ENCODE measurements around the gene HLA-A. TPM values are rescaled to one million over a fixed set of nuclear protein-coding genes. Genes with fewer than 3 reads are reported as not detected.

Gene HLA-A
- total and polyA plus RNA-seq, 9 of the 15 experiments (the other 6 are each of a cell fraction or from before 2014, with no cell fraction given), result 0.46 to 3.3 TPM; not detected in 7

- no peak for TF ChIP-seq ZFPM2 (CRISPR knock-in tag; IDR thresholded peaks at IDR 0.05)
- TF ChIP-seq TAF1 (IDR thresholded peaks at IDR 0.05; ENCODE audit: control insufficient read depth, extremely low read depth, insufficient read depth, low read length, severe bottlenecking), result no peak
- no peak for TF ChIP-seq CCAR2 (IDR thresholded peaks at IDR 0.05; ENCODE audit: low read depth, low read length)
- no peak for TF ChIP-seq DNMT1 (IDR thresholded peaks at IDR 0.05)
- no peak for TF ChIP-seq ZFP36 (IDR thresholded peaks at IDR 0.05; ENCODE audit: low read depth, low read length, partially characterized antibody)
- no peak for TF ChIP-seq FOXA1 (IDR thresholded peaks at IDR 0.05; ENCODE audit: borderline replicate concordance)
These were observed 43.9 kb downstream of the HLA-A start (continued) for GRCh38 chr6:29986179-29986781.

GRCh38 chr6:29989211-29989610, 46.9 kb downstream of the HLA-A start:
- H3K79me2 ChIP-seq (ENCODE audit: control insufficient read depth, insufficient read depth, low read length), result no peaks in the 10 kb centered on the region
- H3K9me3 ChIP-seq (replicated peaks; ENCODE audit: control insufficient read depth, insufficient read depth, low read depth, low read length), result no peaks in the 10 kb centered on the region
- no peaks in the 10 kb centered on the region for H3K9me1 ChIP-seq (ENCODE audit: control insufficient read depth, insufficient read depth, low read length)
- no peak overlapping the region for H2AFZ ChIP-seq (ENCODE audit: low read depth, low read length)
- H3K4me1 ChIP-seq (replicated peaks in 1 of 2; ENCODE audit: control insufficient read depth in 2 of 2, insufficient read depth in 2 of 2, low read length in 2 of 2), result no peaks in the 10 kb centered on the region
- H3K36me3 ChIP-seq (ENCODE audit: control insufficient read depth, insufficient read depth, low read length), result no peaks in the 10 kb centered on the region
- H3K27ac ChIP-seq (ENCODE audit: extremely low read depth, low read depth, low read length), result no peak overlapping the region
- no TSS peak for BruUV-seq (replicated peaks)
- H3K27me3 ChIP-seq (ENCODE audit: control insufficient read depth in 2 of 2, insufficient read depth in 2 of 2, low read length in 2 of 2), result peaks cover 3 to 7% of the 10 kb centered on the region in 2 experiments; a peak in 1 of 5 replicates
- H3K9ac ChIP-seq (ENCODE audit: insufficient read depth in 1 of 2, low read depth in 2 of 2, low read length in 2 of 2), result no peak overlapping the region
- FAIRE-seq, result no peak
- in situ Hi-C loops (cut with MboI), result no loop called here
- 14% methylated on average over 2 of the region's 2 CpGs for WGBS (ENCODE audit: insufficient coverage, low coverage, missing lambda C conversion rate)
- H3K4me3 ChIP-seq, result no peak overlapping the region
- intact Hi-C loops (cut with micrococcal nuclease), result no loop called here
- CTCF ChIA-PET (ENCODE audit: low intra/inter-chr PET ratio), result no interaction called here
- no peak for ATAC-seq
- no peak for DNase-seq (ENCODE audit: extremely low read depth in 1 of 4, low spot score in 3 of 4)
- H4K20me1 ChIP-seq (replicated peaks; ENCODE audit: control insufficient read depth, insufficient read depth, low read length), result no peaks in the 10 kb centered on the region
- H3K4me2 ChIP-seq (ENCODE audit: insufficient read depth, low read length), result no peak overlapping the region
- POLR2A ChIA-PET, result interaction anchor here (1.2 to 1.5 kb wide), 2 partner anchors 12 to 133 kb away, joined by 3 to 4 read pairs; no protein-coding TSS in a partner anchor
- no peak for TF ChIP-seq ZNF24 (IDR thresholded peaks at IDR 0.05)
- no peak for TF ChIP-seq RREB1 (CRISPR knock-in tag; IDR thresholded peaks at IDR 0.05)
- TF ChIP-seq TARDBP (IDR thresholded peaks at IDR 0.05), result no peak
- no peak for TF ChIP-seq FOXA3 (CRISPR knock-in tag; conservative IDR thresholded peaks at IDR 0.05 in 1 of 2, IDR thresholded peaks at IDR 0.05 in 1 of 2)
- TF ChIP-seq GABPB1 (CRISPR knock-in tag; IDR thresholded peaks at IDR 0.05), result no peak
- TF ChIP-seq ETS1 (conservative IDR thresholded peaks at IDR 0.05; ENCODE audit: control insufficient read depth, low read depth, low read length), result no peak
- no peak for TF ChIP-seq HDGF (IDR thresholded peaks at IDR 0.05)
- no peak for TF ChIP-seq DACH1 (IDR thresholded peaks at IDR 0.05; ENCODE audit: partially characterized antibody)
- no peak for TF ChIP-seq ZNF239 (CRISPR knock-in tag; IDR thresholded peaks at IDR 0.05)
- no peak for TF ChIP-seq ASH1L (IDR thresholded peaks at IDR 0.05; ENCODE audit: borderline replicate concordance, low read depth, partially characterized antibody)
